Osteoblast (primary cell): ENCODE results near the gene IFNB1. TPM values are rescaled to one million over a fixed set of nuclear protein-coding genes. Genes with fewer than 3 reads are reported as not detected.

Experiments
- DNase-seq: peaks from one replicate; pipeline ENCODE4 v3.0.0; 2011; ENCODE audit warnings: low spot score, mixed read lengths; ENCODE audit not compliant: insufficient read length; ENCODE audit errors: missing footprints
- H2AFZ ChIP-seq: 2 replicates; pipeline ENCODE4 v1.6.0; 2011; ENCODE audit warnings: mild to moderate bottlenecking, low read length
- H3K27ac ChIP-seq: 2 replicates; pipeline ENCODE4 v1.5.1; 2011; ENCODE audit warnings: mild to moderate bottlenecking, low read depth, low read length, moderate library complexity
- H3K27me3 ChIP-seq: 2 replicates; pipeline ENCODE4 v1.6.0; 2012; ENCODE audit warnings: mild to moderate bottlenecking, control low read depth, inconsistent platforms, low read length, moderate library complexity; ENCODE audit not compliant: insufficient read depth
- H3K36me3 ChIP-seq: 2 replicates; pipeline ENCODE4 v1.5.1; 2011; ENCODE audit warnings: mild to moderate bottlenecking, low read length, control low read depth, moderate library complexity; ENCODE audit not compliant: insufficient read depth
- H3K4me1 ChIP-seq: 2 replicates; pipeline ENCODE4 v1.5.1; 2011; ENCODE audit warnings: mild to moderate bottlenecking, low read length, control low read depth, moderate library complexity; ENCODE audit not compliant: insufficient read depth
- H3K4me2 ChIP-seq: 2 replicates; pipeline ENCODE4 v1.6.0; 2011; ENCODE audit warnings: mild to moderate bottlenecking, low read length; ENCODE audit not compliant: insufficient read depth
- H3K4me3 ChIP-seq: fragments of 200-600 bp; sonication (generic); 3 replicates; pipeline ENCODE4 v1.5.1; 2012; ENCODE audit warnings: mild to moderate bottlenecking, low read length, inconsistent platforms; ENCODE audit not compliant: insufficient read depth
- H3K79me2 ChIP-seq: 2 replicates; pipeline ENCODE4 v1.6.0; 2012; ENCODE audit warnings: mild to moderate bottlenecking, low read length, control low read depth, inconsistent platforms; ENCODE audit not compliant: insufficient read depth
- H3K9me3 ChIP-seq: 2 replicates; pipeline ENCODE4 v1.5.1; 2011; ENCODE audit warnings: low read depth, low read length, control low read depth
- H4K20me1 ChIP-seq: 2 replicates; pipeline ENCODE4 v1.6.0; 2012; ENCODE audit warnings: mild to moderate bottlenecking, low read length, control low read depth; ENCODE audit not compliant: insufficient read depth
- CTCF ChIP-seq: IDR thresholded peaks from 2 replicates; pipeline ENCODE4 v1.5.1; 2011; ENCODE audit warnings: mild to moderate bottlenecking, low read depth, low read length, moderate library complexity; ENCODE audit errors: extremely low read depth
- total RNA-seq: library from RNA; depleted of rRNA; stranded (reverse); fragments of >200 nt; gene quantifications from 2 replicates; pipeline ENCODE4 v1.2.3, GENCODE V29; 2012

The IFNB1 gene
- total RNA-seq, 1 donor, result not detected

GRCh38 chr9:21114311-21114710, 36.6 kb upstream of the IFNB1 start:
- Histone ChIP-seq H3K4me1 (no peaks in the 10 kb centered on the region), H3K27ac (no peak overlapping the region), H4K20me1 (no peaks in the 10 kb centered on the region), H3K9me3 (no peaks in the 10 kb centered on the region), H2AFZ (no peak overlapping the region), H3K4me2 (no peak overlapping the region), H3K36me3 (no peaks in the 10 kb centered on the region), H3K27me3 (peaks cover 12% of the 10 kb centered on the region), H3K4me3 (no peak overlapping the region), H3K79me2 (no peaks in the 10 kb centered on the region)
- no peak for DNase-seq
- TF ChIP-seq CTCF, result no peak

DNA sequence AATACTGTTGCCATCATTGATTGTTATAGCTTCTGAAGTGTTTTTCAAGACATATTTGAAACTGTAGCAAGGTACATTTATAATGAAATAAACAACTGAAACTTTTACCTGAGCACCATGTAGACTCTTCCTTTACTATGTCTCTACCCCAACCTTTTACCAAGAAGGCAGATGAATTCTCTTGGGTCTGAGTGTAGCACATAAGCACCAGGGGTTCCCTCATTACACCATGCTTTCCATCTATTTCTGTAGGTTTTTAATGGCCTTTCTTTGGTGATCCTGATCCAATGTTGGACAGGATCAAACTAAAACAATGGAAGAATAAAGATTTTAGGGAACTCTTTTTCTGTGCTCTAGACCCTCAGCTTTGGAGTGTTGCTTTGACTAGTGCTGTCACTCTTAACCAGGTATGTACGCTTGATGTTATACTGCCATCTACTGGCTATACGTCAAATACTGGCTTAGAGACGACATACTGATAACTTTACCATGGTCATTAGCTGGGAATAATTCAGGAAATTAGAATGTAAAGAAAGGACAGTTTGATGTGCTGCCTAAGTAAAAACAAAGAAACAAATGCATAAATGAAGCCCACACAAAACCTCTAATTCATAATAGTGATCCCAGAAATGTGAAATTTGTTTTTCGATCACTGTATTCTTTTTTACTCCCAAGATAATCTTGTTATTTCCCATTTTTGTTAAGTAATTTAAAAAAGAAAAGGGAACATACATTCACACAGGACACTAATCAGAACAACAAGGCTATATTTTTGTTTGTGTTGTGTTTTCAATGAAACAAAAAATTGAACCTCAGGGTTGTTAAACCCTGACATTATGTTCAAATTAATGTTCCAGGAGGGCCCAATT, 33.2 kb upstream of the IFNB1 start:
- TF ChIP-seq CTCF, result peak; percentile 82
- Histone ChIP-seq H3K27ac (no peak overlapping the region), H3K4me1 (no peaks in the 10 kb centered on the region), H3K36me3 (no peaks in the 10 kb centered on the region), H3K79me2 (no peaks in the 10 kb centered on the region), H3K4me2 (no peak overlapping the region), H3K9me3 (no peaks in the 10 kb centered on the region), H4K20me1 (no peaks in the 10 kb centered on the region), H3K27me3 (peaks cover 8% of the 10 kb centered on the region), H3K4me3 (no peak overlapping the region), H2AFZ (no peak overlapping the region)
- DNase-seq, result peak; percentile 87

DNA sequence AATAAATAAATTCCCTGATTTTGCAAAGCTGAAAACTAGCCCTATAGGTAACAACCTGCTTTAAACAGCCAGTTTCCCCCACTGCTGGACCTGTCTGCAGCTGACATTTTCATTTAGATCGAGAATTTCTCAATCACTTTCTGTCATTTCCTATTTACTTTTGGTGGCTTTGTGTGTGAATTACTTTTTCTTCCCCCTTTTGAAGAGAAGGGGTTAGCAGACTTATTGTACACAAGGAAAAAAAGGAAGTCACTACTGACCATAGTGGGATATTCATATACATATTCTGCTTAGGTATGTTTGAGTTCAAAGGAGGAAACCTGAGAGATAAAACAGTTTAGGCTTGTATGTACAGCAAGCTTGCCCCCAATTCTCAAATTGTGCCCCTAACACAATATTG, 27.0 kb upstream of the IFNB1 start:
- no peak overlapping the region for H2AFZ ChIP-seq
- H3K27me3 ChIP-seq, result no peaks in the 10 kb centered on the region
- no peaks in the 10 kb centered on the region for H3K36me3 ChIP-seq
- no peak for DNase-seq
- H3K27ac ChIP-seq, result no peak overlapping the region
- no peaks in the 10 kb centered on the region for H3K4me1 ChIP-seq
- H3K9me3 ChIP-seq, result no peaks in the 10 kb centered on the region
- H3K79me2 ChIP-seq, result no peaks in the 10 kb centered on the region
- H4K20me1 ChIP-seq, result no peaks in the 10 kb centered on the region
- no peak for TF ChIP-seq CTCF
- H3K4me2 ChIP-seq, result no peak overlapping the region
- no peak overlapping the region for H3K4me3 ChIP-seq

GRCh38 chr9:21102305-21102704, 24.6 kb upstream of the IFNB1 start:
- Histone ChIP-seq H3K79me2 (no peaks in the 10 kb centered on the region), H3K27ac (no peak overlapping the region), H3K9me3 (no peaks in the 10 kb centered on the region), H4K20me1 (no peaks in the 10 kb centered on the region), H3K4me1 (no peaks in the 10 kb centered on the region), H2AFZ (no peak overlapping the region), H3K36me3 (no peaks in the 10 kb centered on the region), H3K27me3 (no peaks in the 10 kb centered on the region), H3K4me3 (no peak overlapping the region), H3K4me2 (no peak overlapping the region)
- no peak for TF ChIP-seq CTCF
- DNase-seq, result peak; percentile 30
